SK-N-SH treated with all-trans-retinoic acid at 6 μM for 48 hours (cell line): Measurements from ENCODE around the gene VWF.

Experiments used
- BACH2 ChIP-seq: fragments of 250-450 bp; sonication (Bioruptor Pico); IDR thresholded peaks from 2 replicates; pipeline ENCODE4 v1.9.0; 2021; ENCODE audit warnings: mild to moderate bottlenecking, borderline replicate concordance
- SNAI2 ChIP-seq: fragments of 250-450 bp; sonication (Bioruptor Pico); IDR thresholded peaks from 2 replicates; pipeline ENCODE4 v1.5.0; 2020; ENCODE audit warnings: mild to moderate bottlenecking, moderate library complexity
- ZC3H10 ChIP-seq: fragments of 250-450 bp; sonication (Bioruptor Pico); IDR thresholded peaks from 2 replicates; pipeline ENCODE4 v1.5.1; 2021; ENCODE audit warnings: mild to moderate bottlenecking, moderate library complexity
- ZFP30 ChIP-seq: fragments of 450-650 bp; formaldehyde crosslinking; IDR thresholded peaks from 2 replicates; pipeline ENCODE4 v1.5.0; 2022; ENCODE audit warnings: mild to moderate bottlenecking, moderate library complexity

DNA sequence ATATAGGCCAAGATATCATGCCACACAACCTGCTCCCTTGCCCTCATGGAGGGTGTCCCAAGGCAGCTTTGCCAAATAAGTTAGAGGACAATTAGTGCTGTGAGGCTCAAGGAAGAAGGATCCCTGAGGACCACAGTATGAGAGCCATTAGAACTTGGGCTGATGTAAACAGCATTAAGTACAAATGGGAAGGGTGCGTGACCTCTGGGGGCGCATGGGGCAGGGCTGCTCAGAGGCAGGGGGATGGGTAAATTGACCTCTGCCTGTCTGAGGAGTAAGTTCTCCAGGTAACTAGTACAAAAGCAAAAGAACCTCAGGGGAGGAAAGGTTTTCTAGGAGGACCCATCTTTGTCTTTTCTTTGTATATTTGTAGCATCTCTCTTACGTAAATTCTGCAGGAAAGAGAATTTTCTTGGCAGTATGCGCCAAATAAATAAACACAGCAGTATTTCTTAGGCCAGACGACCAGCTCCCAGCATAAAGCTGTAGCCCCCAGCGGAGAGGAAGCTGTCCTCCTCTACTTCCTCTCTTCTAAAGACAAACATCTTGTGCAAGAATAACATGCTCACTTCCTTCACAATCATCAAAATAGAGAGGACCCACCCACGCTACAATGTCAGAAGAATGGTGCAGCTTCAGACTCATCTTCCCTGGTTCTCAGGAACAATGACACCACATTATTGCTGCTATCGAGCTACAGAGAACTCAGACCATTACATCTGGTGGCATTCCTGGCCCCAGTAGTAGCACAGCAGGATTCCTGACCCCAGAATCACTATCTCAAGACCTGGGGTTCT is 16.4 kb upstream of the VWF start:
- TF ChIP-seq SNAI2 (CRISPR knock-in tag) (no peak), ZC3H10 (no peak), BACH2 (no peak), ZFP30 (CRISPR knock-in tag) (no peak)
